GM18507 (cell line): ENCODE results near the gene KRT39.

Experiments used
- DNase-seq: peaks from one replicate; pipeline ENCODE4 v3.0.0; 2011; ENCODE audit warnings: low read depth; ENCODE audit not compliant: insufficient read length; ENCODE audit errors: extremely low spot score
- FAIRE-seq: peaks from 2 replicates; lab custom pipeline; 2011; peaks lifted over from hg19 to GRCh38; lab: Jason Lieb, UNC

The KRT39 gene

DNA sequence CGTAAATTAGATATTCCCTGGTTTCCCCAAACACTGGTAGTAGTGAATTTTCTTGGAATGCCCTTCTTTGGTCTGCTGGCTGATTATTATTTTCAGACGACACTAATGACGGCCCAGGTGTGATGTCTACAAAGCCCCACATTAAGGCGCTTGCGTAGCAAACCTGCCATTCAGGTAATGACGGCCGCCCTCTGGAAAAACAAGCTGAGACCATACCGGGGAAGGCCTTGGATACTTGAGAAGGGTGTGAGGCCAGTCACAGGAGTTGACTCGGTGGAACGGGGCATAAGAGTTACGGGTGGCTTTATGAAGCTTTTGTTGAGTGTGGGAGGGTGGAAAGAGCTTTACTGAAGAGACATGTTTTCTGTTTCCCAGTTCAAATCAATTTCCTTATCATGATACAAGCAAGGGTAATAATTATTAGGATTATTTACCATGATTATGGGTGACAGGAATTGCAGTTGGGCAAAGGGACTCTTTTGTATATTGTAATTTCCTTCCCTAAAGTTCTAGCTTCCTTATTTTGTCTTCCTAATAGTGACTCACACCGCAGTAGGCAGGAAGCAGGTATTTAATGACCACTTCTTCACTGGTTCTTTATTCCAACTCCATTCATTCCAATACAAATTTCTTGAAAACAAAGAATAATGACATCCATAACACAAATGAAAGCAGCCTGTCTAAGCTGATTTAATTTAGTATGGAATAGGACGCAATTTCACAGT lies 54.1 kb downstream of the KRT39 start:
- FAIRE-seq (no peak), DNase-seq (no peak)

DNA sequence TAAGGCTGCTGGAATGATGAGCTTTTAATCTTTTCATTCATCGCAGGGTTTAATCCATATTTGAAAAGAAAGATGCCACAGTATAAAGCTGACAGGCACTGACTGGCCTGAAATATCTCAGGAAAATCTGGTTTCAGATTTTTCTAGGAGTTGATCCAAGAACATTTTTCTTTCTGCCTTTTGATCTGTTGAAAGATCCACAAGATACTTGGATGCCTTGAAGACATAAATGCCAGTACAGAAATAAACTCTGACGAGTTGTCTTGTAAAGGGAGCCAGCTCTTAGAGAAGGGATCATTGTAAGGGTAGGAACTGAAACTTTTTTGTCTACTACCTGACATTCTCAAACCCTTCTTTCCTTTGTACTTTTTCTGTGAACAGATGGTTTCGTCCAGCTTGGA lies 56.3 kb downstream of the KRT39 start:
- no peak for FAIRE-seq
- DNase-seq, result no peak

DNA sequence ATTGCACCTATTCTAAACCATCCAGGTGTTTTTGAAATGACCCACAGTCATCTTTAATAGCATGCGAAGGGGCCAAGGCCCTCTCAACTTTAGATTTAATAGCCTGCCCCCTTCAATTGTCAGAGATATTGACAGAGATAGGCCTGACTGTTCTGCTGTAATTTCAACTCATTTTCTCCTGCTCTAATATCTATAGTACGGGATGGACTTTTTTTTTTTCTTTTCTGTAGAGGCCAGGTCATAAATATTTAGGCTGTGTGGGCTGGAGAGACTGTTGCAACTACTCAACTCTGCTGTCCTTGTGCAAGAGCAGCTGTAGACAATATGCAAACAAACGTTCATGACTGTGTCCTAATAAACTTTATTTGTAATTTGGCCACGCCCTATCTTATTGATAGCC lies 57.0 kb downstream of the KRT39 start:
- DNase-seq (no peak), FAIRE-seq (no peak)

DNA sequence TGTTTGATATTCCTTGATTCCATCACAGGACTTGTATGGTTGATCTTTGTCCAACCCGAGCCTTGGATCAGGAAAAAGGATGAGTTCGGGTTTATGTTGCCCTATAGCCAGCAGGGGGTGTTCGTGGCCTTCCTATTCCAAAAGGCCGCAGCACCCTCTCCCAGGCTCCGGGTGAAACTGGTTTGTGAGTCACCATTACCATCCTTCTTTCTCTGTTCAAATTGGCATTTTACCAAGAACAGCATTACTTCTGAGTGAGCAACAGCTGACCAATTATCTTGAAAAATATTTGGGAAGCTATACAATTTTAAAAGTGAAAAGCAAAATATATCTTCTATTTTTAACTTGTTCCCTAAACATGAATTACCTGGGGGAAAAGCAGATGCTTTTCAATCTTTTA lies 57.4 kb downstream of the KRT39 start:
- FAIRE-seq (peak; percentile 38), DNase-seq (peak; percentile 32)
